MCF 10A (cell line): Measurements from ENCODE around the gene TIE1. TPM values are rescaled to one million over a fixed set of nuclear protein-coding genes. Genes with fewer than 3 reads are reported as not detected.
A peak's percentile ranks its signal among the peaks of the same experiment; 100 is the strongest.

ENCODE experiments used
- BruUV-seq: library from RNA; stranded (reverse); fragments of 400-500 nt; replicated peaks from 2 replicates; lab custom pipeline; 2021; lab: Mats Ljungman, UMichigan
- CTCF ChIA-PET: fragments of 300-600 bp; sonication (Branson Sonifier 250); formaldehyde crosslinking; extraction: SDS; loops from one replicate; lab custom pipeline; 2021; ENCODE audit warnings: antibody characterized with exemption, inconsistent platforms; lab: Yijun Ruan, JAX
- POLR2A ChIA-PET: fragments of 300-600, 350-650 bp; sonication (Branson Sonifier 250); formaldehyde crosslinking; extraction: SDS; loops from one replicate; lab custom pipeline; 2020; ENCODE audit warnings: antibody characterized with exemption, inconsistent platforms; lab: Yijun Ruan, JAX
- DNase-seq: peaks from one replicate; pipeline ENCODE4 v3.0.0-alpha.2; 2018; ENCODE audit not compliant: unreplicated experiment
- H3K27ac Mint-ChIP-seq: one replicate; pipeline ENCODE4 v1.8.0; 2022; ENCODE audit warnings: mild to moderate bottlenecking, low read depth, mixed read lengths; ENCODE audit not compliant: unreplicated experiment
- H3K27me3 Mint-ChIP-seq: one replicate; pipeline ENCODE4 v1.8.0; 2022; ENCODE audit warnings: mixed read lengths; ENCODE audit not compliant: insufficient read depth, unreplicated experiment
- H3K36me3 Mint-ChIP-seq: one replicate; pipeline ENCODE4 v1.8.0; 2022; ENCODE audit warnings: mild to moderate bottlenecking, moderate library complexity, mixed read lengths; ENCODE audit not compliant: insufficient read depth, unreplicated experiment
- H3K4me1 Mint-ChIP-seq: one replicate; pipeline ENCODE4 v1.8.0; 2022; ENCODE audit warnings: mixed read lengths; ENCODE audit not compliant: insufficient read depth, unreplicated experiment
- H3K4me3 Mint-ChIP-seq: one replicate; pipeline ENCODE4 v1.8.0; 2022; ENCODE audit warnings: mild to moderate bottlenecking, moderate library complexity, mixed read lengths; ENCODE audit not compliant: unreplicated experiment
- H3K9me3 Mint-ChIP-seq: one replicate; pipeline ENCODE4 v1.8.0; 2022; ENCODE audit warnings: mixed read lengths; ENCODE audit not compliant: unreplicated experiment
- CTCF ChIP-seq: fragments of 200-600 bp; IDR thresholded peaks from one replicate; pipeline ENCODE4 v1.8.0; 2022; ENCODE audit warnings: antibody characterized with exemption, mild to moderate bottlenecking; ENCODE audit not compliant: unreplicated experiment
- intact Hi-C: fragments of 100-400 bp; cut with micrococcal nuclease; formaldehyde crosslinking; loops from 2 replicates; pipeline ENCODE4 v1.14.1; 2022
- total RNA-seq: library from RNA; stranded (reverse); gene quantifications from 2 replicates; pipeline ENCODE4 v1.2.3, GENCODE V29; 2022

The TIE1 gene
- total RNA-seq, 1 experiment from 2014 or later = not detected

GRCh38 chr1:43284065-43284464 lies 16.7 kb upstream of the TIE1 start:
- Mint-ChIP-seq H3K9me3 (no peaks in the 10 kb centered on the region), H3K27ac (no peak overlapping the region), H3K36me3 (peaks cover 5% of the 10 kb centered on the region), H3K4me1 (peaks cover 5% of the 10 kb centered on the region), H3K4me3 (no peak overlapping the region), H3K27me3 (no peaks in the 10 kb centered on the region)
- no peak for TF ChIP-seq CTCF
- ChIA-PET CTCF (interaction anchor here (4.3 kb wide), 1 partner anchor 11 kb away, joined by 24 read pairs; no protein-coding TSS in a partner anchor), POLR2A (interaction anchor here (1.0 to 1.5 kb wide), 2 partner anchors 14 to 84 kb away, joined by 3 to 4 read pairs; partner anchors contain the start of genes ELOVL1 and TMEM125)
- no TSS peak for BruUV-seq
- no peak for DNase-seq
- intact Hi-C loops = no loop called here

GRCh38 chr1:43284546-43285110 lies 16.2 kb upstream of the TIE1 start:
- TF ChIP-seq CTCF = no peak
- ChIA-PET POLR2A (interaction anchor here (0.5 to 1.5 kb wide), 5 partner anchors 15 to 91 kb away, joined by 3 to 10 read pairs (median 4); partner anchors contain the start of genes CDC20, ELOVL1 and TMEM125), CTCF (interaction anchor here (0.7 to 4.3 kb wide), 9 partner anchors 10 to 144 kb away, joined by 3 to 24 read pairs (median 3); no protein-coding TSS in a partner anchor)
- BruUV-seq = no TSS peak
- Mint-ChIP-seq H3K4me3 (no peak overlapping the region), H3K4me1 (peaks cover 5% of the 10 kb centered on the region), H3K36me3 (peaks cover 5% of the 10 kb centered on the region), H3K27me3 (no peaks in the 10 kb centered on the region), H3K9me3 (no peaks in the 10 kb centered on the region), H3K27ac (no peak overlapping the region)
- no peak for DNase-seq
- intact Hi-C loops = no loop called here

- Mint-ChIP-seq H3K4me1 (peaks cover 5% of the 10 kb centered on the region), H3K4me3 (peak within 1 kb of the TSS; percentile 70), H3K36me3 (peaks cover 5% of the 10 kb centered on the region), H3K27me3 (no peaks in the 10 kb centered on the region), H3K27ac (no peak within 1 kb of the TSS), H3K9me3 (no peaks in the 10 kb centered on the region)
- peak; percentile 81 for DNase-seq
- ChIA-PET POLR2A (interaction anchor here (0.7 to 1.3 kb wide), 9 partner anchors 9 to 605 kb away, joined by 3 to 10 read pairs (median 4); partner anchors contain the start of genes CDC20 and ELOVL1), CTCF (interaction anchor here (0.6 to 4.3 kb wide), 25 partner anchors 8 to 1646 kb away, joined by 3 to 24 read pairs (median 3); partner anchors contain the start of gene CDC20)
- peak; percentile 33 for TF ChIP-seq CTCF
- intact Hi-C loops = no loop called here
- BruUV-seq = no TSS peak
Observed at GRCh38 chr1:43285269-43285990, 15.4 kb upstream of the TIE1 start, which contains the start of gene C1orf210. Gene C1orf210, minus strand, starts transcription at chr1:43285581. Its CDS starts 2,311 bp downstream, at chr1:43283270.

- no peak overlapping the region for H3K27ac Mint-ChIP-seq
- no TSS peak for BruUV-seq
- CTCF ChIA-PET = interaction anchor here (0.6 to 4.3 kb wide), 16 partner anchors 9 to 1645 kb away, joined by 3 to 24 read pairs (median 3); no protein-coding TSS in a partner anchor
- no peak for DNase-seq
- peaks cover 5% of the 10 kb centered on the region for H3K4me1 Mint-ChIP-seq
- no peak overlapping the region for H3K4me3 Mint-ChIP-seq
- H3K36me3 Mint-ChIP-seq = peaks cover 5% of the 10 kb centered on the region
- H3K27me3 Mint-ChIP-seq = no peaks in the 10 kb centered on the region
- TF ChIP-seq CTCF = no peak
- POLR2A ChIA-PET = interaction anchor here (0.5 to 1.3 kb wide), 9 partner anchors 8 to 606 kb away, joined by 3 to 10 read pairs (median 3); partner anchors contain the start of genes CDC20, ELOVL1 and MED8
- H3K9me3 Mint-ChIP-seq = no peaks in the 10 kb centered on the region
- intact Hi-C loops = no loop called here
Observed at GRCh38 chr1:43286115-43286514, 14.7 kb upstream of the TIE1 start.
